Measurements from ENCODE around the gene CA7. TPM values are rescaled to one million over a fixed set of nuclear protein-coding genes. Genes with fewer than 3 reads are reported as not detected.

Gene CA7
- total RNA-seq (2014; rRNA removed; shearing (Covaris generic); ENCODE audit: low replicate concordance), result not detected in 2 replicates

GRCh38 chr16:66844342-66845079 lies at the start of gene CA7:
CA7 (plus strand) TSS chr16:66844414; CDS start chr16:66844488, 74 bp downstream.
- Histone ChIP-seq H3K9me3 (no peaks in the 10 kb centered on the region), H3K4me3 (peak within 1 kb of the TSS; percentile 17; the same call in 1 of the 2 replicates), H3K27me3 (no peaks in the 10 kb centered on the region), H3K36me3 (no peaks in the 10 kb centered on the region)
- DNase-seq, result no peak

- DNase-seq, result peak; percentile 53
- H3K27me3 ChIP-seq, result no peaks in the 10 kb centered on the region
- no peaks in the 10 kb centered on the region for H3K9me3 ChIP-seq
- H3K4me3 ChIP-seq, result no peak overlapping the region
- no peaks in the 10 kb centered on the region for H3K36me3 ChIP-seq
These were observed 46.1 kb upstream of the CA7 start for GRCh38 chr16:66798161-66798560.

GRCh38 chr16:66800856-66801255 lies 43.4 kb upstream of the CA7 start:
- Histone ChIP-seq H3K4me3 (no peak overlapping the region), H3K36me3 (peaks cover 3% of the 10 kb centered on the region), H3K27me3 (no peaks in the 10 kb centered on the region), H3K9me3 (no peaks in the 10 kb centered on the region)
- DNase-seq, result no peak

GRCh38 chr16:66801320-66802105 lies 42.7 kb upstream of the CA7 start, which contains the start of gene TERB1:
TERB1 (minus strand) TSS chr16:66801584; CDS start chr16:66796798, 4,786 bp downstream.
- DNase-seq, result no peak
- no peak within 1 kb of the TSS for H3K4me3 ChIP-seq
- no peaks in the 10 kb centered on the region for H3K9me3 ChIP-seq
- H3K36me3 ChIP-seq, result peaks cover 4% of the 10 kb centered on the region
- no peaks in the 10 kb centered on the region for H3K27me3 ChIP-seq

GRCh38 chr16:66802159-66802558 lies 42.1 kb upstream of the CA7 start:
- H3K27me3 ChIP-seq, result no peaks in the 10 kb centered on the region
- H3K36me3 ChIP-seq, result peaks cover 6% of the 10 kb centered on the region
- no peak overlapping the region for H3K4me3 ChIP-seq
- DNase-seq, result no peak
- H3K9me3 ChIP-seq, result no peaks in the 10 kb centered on the region

DNA sequence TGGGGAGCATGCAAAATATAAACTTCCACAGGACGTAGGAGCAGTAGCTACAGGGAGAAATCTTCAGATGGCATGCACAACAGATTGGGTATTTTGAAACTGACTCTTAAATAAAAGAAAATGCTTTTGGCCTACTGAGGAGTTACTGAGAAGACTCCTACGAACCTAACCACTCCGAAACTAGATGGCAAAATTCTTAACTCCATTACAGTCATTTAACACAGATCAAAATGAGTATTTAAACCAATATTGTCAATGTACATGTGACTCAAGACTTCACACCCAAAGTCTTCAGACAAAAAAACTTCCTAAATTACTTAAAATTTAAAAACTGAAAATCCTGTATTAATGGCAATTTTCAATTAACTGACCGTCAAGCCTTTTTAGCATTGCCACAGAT lies 34.4 kb upstream of the CA7 start:
- Histone ChIP-seq H3K36me3 (peaks cover 26% of the 10 kb centered on the region), H3K9me3 (no peaks in the 10 kb centered on the region), H3K27me3 (no peaks in the 10 kb centered on the region)

DNA sequence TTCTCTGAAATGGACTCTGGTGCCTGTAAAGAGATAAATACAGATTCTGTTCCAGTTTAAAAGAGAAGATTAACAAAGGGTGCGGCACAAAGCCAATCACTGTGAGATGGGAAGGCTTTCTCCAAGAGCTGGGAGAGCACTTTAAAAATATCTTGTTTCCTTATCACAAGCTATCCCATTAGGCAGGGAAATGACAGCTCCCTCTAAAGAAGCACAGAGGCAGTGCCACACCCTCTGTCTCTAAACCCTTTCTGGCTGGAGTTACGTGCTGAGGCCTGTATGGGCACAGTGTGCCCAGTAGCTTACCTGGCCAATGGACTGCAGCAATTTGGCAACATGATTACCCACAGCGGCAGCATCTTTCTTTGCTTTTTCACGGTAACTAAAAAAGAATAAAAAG lies 33.8 kb upstream of the CA7 start:
- Histone ChIP-seq H3K9me3 (no peaks in the 10 kb centered on the region), H3K27me3 (no peaks in the 10 kb centered on the region), H3K36me3 (peaks cover 26% of the 10 kb centered on the region), H3K4me3 (no peak overlapping the region)
- no peak for DNase-seq

More for the DNA sequence above, 34.4 kb upstream of the CA7 start:
- DNase-seq, result no peak
- no peak overlapping the region for H3K4me3 ChIP-seq

DNA sequence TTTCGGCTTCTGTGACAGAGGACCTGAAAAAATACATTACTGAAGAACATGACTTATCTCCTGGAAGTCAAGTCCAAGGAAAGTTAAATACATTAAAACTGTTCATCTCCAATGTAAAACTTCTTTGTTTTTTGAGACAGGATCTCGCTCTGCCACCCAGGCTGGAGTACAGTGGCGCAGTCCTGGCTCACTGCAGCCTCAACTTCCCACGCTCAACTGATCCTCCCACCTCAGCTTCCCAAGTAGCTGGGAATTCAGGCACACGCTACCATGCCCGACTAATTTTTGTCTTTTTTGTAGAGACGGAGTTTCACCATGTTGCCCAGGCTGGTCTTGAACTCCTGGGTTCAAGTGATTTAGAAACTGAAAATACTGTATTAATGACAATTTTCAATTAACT lies 33.2 kb upstream of the CA7 start:
- no peak for DNase-seq
- H3K9me3 ChIP-seq, result no peaks in the 10 kb centered on the region
- H3K27me3 ChIP-seq, result no peaks in the 10 kb centered on the region
- H3K36me3 ChIP-seq, result peaks cover 29% of the 10 kb centered on the region
- H3K4me3 ChIP-seq, result no peak overlapping the region

GRCh38 chr16:66814734-66815133 lies 29.5 kb upstream of the CA7 start:
- peaks cover 46% of the 10 kb centered on the region for H3K36me3 ChIP-seq
- H3K27me3 ChIP-seq, result no peaks in the 10 kb centered on the region

GRCh38 chr16:66824006-66824405 lies 20.2 kb upstream of the CA7 start:
- Histone ChIP-seq H3K36me3 (peaks cover 31% of the 10 kb centered on the region), H3K27me3 (no peaks in the 10 kb centered on the region), H3K4me3 (no peak overlapping the region), H3K9me3 (no peaks in the 10 kb centered on the region)
- DNase-seq, result no peak

More at GRCh38 chr16:66814734-66815133, 29.5 kb upstream of the CA7 start:
- H3K9me3 ChIP-seq, result no peaks in the 10 kb centered on the region
- no peak for DNase-seq
- no peak overlapping the region for H3K4me3 ChIP-seq

DNA sequence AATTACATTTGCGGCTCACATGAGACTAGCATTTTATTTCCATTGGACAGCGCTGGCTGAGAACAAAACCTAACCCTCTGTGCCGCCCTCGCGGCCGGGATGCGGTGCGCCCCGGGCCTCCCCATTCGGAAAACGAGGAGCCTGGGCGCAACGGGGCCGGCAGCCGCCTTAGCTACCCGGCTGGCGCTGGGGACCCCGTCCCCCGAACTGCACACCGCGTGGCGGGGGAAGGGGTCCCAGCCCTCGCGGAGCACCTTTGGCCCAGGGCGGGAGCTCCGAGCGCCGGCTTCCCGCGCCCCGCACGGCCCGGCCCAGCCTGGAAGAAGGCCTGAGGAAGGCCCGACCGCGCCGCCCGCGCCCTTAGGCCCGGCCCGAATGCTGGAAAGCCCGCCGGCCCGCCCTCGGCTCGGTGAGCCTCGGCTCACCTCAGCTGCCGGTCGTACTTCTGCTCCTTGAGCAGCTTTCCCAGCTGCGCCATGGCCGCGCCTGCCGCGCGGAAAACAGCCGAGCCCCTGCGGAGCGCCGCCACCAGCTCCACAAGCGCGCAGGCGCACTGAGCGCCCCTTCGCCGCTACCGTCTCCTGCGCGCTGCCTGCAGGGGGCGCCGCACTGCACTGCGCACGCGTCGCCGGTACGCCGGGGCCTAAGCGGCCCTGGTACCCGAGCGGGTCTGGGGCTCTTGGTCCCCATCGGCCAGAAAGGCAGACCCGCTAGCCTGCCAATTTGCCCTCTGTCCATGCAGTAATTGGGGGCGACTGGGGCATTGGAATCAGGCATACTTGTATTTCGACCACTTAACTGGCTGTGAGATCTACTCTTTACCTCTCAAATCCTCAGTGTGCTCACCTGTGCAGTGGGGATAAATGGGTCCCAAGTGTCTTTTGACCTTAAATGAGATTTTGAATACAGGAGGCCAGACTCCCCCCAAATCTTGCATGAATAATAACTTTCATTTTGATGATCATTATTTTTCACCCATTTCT lies 13.5 kb upstream of the CA7 start, which contains the start of gene NAE1:
Gene NAE1 (minus strand): TSS at position 555 of the 983 bp plus-strand sequence. CDS start 77 bp downstream, at position 478.
- Histone ChIP-seq H3K27me3 (no peaks in the 10 kb centered on the region), H3K9me3 (no peaks in the 10 kb centered on the region), H3K36me3 (peaks cover 12% of the 10 kb centered on the region), H3K4me3 (peak within 1 kb of the TSS; percentile 81)
- peak; percentile 76 for DNase-seq

GRCh38 chr16:66832190-66832589 lies 12.0 kb upstream of the CA7 start:
- DNase-seq, result no peak
- Histone ChIP-seq H3K27me3 (no peaks in the 10 kb centered on the region), H3K9me3 (no peaks in the 10 kb centered on the region), H3K4me3 (no peak overlapping the region), H3K36me3 (peaks cover 5% of the 10 kb centered on the region)

DNA sequence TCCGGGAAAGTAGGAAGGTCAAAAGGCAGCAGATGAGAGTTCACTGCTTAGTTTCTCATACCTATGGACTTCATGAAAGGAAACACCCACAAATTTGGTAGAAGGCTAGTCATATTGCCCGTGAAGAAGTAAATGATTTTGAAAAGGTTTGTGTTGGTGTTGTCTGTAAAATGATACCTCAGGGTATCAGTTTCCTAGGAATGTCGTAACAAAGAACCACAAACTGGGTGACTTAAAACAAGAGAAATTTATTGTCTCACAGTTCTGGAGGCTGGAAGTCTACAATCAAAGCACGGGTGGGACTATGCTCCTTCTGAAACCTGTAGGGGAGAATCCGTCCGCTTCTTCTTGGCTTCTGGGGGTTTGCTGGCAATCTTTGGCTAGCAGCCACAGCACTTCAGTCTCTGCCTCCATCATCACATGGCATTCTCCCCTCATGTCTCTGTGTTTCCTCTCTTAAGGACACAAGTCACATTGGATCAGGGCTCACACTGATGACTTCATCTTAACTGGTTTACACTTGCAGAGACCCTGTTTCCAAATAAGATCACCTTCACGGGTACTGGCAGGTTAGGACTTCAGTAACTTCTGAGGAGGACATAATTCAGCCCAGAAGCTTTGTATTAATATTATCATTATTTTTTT lies 11.4 kb upstream of the CA7 start:
- no peaks in the 10 kb centered on the region for H3K27me3 ChIP-seq
- H3K4me3 ChIP-seq, result no peak overlapping the region
- H3K36me3 ChIP-seq, result peaks cover 2% of the 10 kb centered on the region
- no peak for DNase-seq
- H3K9me3 ChIP-seq, result no peaks in the 10 kb centered on the region

DNA sequence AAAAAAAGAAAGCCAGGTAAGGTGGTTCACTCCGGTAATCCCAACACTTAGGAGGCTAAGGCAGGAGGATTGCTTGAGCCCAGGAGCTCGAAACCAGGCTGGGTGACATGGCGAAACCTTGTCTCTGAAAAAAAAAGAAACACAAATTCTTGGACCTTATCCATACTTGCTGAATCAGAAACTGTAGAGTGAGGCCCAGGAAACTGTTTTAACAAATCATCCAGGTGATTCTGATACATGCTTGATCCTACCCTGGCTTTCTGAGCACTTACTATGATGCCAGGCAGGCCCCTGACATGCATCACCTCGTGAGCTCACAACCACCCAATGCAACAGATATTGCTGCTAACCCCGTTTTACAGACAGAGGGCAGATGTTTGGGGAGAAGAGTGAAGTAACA lies 9.5 kb upstream of the CA7 start:
- Histone ChIP-seq H3K9me3 (no peaks in the 10 kb centered on the region), H3K27me3 (no peaks in the 10 kb centered on the region), H3K36me3 (no peaks in the 10 kb centered on the region), H3K4me3 (no peak overlapping the region)
- no peak for DNase-seq

GRCh38 chr16:66840883-66841282 lies 3.3 kb upstream of the CA7 start:
- H3K27me3 ChIP-seq, result no peaks in the 10 kb centered on the region

DNA sequence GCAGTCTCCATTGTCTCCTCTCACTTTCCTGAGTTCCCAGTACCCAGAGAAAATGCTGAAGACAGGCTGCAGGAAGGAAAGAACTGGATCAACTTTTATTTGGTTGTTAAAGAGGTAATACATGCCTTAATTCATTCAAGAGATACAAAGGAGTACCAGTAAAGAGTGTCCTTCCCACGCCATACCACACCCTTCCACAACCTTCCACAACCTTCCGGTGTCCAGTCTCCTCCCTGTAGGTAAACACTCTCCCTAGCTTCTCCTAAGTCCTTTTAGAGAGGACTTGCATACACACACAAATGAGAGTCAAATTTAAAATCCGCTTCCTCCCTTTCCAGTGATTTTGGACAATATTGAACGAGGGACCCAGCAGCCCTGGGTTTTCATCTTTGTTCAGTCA lies 2.8 kb upstream of the CA7 start:
- DNase-seq, result no peak
- H3K27me3 ChIP-seq, result no peaks in the 10 kb centered on the region
- no peaks in the 10 kb centered on the region for H3K9me3 ChIP-seq
- H3K36me3 ChIP-seq, result no peaks in the 10 kb centered on the region
- H3K4me3 ChIP-seq, result no peak overlapping the region

More at GRCh38 chr16:66840883-66841282, 3.3 kb upstream of the CA7 start:
- H3K4me3 ChIP-seq, result no peak overlapping the region
- DNase-seq, result no peak
- H3K36me3 ChIP-seq, result no peaks in the 10 kb centered on the region
- no peaks in the 10 kb centered on the region for H3K9me3 ChIP-seq

Measured in MG63 (cell line).